NCI-H82 treated with DMSO at 0.1 percent for 48 hours (cell line): Measurements from ENCODE around the gene MASP2.
"Not testable (repeated sequence)": the region's sequence is repeated elsewhere in the genome, so short reads cannot be mapped to it uniquely, and the experiment has no call there.

Experiments
- DNase-seq: peaks from one replicate; lab custom pipeline; 2025; ENCODE audit not compliant: unreplicated experiment; lab: John Stamatoyannopoulos, UW

Gene MASP2

DNA sequence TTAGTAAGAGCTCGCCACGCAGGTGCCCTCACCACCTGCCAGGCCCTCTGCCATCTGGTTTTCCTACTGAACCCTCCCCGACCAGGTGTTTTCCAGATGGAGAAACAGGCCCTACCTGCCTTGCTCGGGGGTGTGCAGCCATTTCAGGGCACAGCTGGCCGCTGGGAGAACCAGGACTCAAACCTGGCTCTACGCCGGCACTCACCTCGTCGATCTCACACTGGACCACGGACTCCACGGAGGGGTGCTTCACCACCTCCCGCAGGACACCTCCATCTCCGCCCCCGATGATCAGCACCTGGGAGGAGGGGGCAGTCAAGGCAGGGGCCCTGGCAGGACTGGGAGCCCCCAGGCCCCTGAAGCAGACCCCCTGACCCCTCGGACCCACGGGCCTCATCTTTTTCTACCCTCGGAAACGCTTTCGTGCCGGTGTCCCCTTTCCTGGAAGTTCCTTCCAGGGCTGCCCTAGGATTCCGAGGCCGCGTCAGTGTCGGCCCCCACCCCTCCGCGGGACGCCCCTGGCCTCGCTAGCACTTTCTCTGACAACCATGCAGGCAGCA lies 11.6 kb upstream of the MASP2 start:
- no peak for DNase-seq

GRCh38 chr1:11058026-11058425 lies 11.0 kb upstream of the MASP2 start:
- no peak for DNase-seq

DNA sequence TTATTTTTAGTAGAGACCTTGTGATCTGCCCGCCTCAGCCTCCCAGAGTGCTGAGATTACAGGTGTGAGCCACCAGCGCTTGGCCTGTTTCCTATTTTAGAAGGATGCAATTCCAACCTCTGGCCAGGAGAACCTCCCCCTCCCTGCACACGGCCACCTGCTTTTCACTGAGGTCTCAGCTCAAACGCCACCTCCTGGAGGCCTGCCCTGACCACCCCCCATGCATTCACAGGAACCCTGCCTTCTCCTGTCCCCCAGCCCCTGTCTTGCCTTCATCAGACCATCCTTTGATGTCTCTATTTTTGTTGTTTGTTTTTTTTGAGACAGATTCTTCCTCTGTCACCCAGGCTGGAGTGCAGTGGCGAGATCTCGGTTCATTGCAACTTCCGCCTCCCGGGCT lies 10.4 kb upstream of the MASP2 start:
- no peak for DNase-seq

GRCh38 chr1:11056504-11056903 lies 9.5 kb upstream of the MASP2 start:
- DNase-seq = no peak

DNA sequence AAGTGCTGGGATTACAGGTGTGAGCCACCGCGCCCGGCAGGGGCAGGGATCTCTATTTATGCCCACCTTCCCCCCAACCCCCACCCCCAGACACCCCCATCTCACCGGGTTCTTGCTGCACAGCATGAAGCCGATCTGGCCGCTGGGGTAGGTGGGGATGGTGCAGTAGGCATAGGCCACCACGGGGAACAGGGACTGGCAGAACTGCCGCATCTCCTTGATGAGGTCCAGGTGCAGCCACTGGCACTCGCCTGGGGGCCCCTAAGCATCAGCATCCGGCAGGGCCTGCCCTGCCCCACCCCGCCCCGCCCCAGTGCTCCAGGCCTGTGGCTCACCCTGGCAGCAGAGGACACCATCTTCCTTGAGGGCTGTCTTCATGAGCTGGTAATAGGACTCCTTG lies 8.6 kb upstream of the MASP2 start:
- DNase-seq = no peak

DNA sequence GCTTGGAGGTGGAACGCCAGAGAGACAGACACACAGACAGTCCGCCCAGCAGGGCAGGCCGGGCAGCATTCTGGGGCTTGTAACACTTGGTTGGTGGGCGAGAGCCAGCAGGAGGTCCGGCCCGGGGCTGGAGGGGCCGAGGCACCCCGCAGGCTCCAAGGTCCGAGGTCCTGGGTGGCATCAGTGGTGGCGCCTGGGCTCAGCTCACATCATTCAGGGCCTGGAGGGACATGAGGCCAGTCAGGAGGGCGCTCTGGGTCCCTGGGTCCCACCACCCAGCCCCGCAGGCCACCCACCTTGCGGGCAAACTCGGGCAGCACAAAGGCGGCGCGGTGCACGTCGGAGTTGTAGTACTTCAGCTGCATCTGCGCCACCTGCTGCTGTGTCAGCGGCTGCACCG lies 7.6 kb upstream of the MASP2 start:
- no peak for DNase-seq

GRCh38 chr1:11054181-11054580 lies 7.1 kb upstream of the MASP2 start:
- no peak for DNase-seq

DNA sequence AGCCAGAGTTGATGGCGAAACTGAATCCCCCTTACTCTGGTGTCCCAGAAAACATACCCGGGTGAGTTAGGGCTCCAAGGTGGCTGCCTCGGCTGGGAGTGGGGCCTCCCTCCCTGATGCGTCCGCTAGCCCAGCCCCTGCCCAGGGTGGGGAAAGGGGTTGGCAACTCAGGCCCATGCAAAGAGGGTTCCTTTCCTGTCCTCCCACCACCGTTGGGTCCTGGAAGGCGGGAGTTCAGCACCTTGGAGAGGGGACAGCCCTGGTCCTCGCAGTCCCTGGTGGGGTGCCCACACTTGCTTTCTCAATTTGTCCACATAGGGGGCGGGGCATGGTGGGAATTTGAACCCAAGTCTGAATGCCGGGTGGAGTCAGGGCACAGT lies 6.7 kb upstream of the MASP2 start:
- DNase-seq = no peak

DNA sequence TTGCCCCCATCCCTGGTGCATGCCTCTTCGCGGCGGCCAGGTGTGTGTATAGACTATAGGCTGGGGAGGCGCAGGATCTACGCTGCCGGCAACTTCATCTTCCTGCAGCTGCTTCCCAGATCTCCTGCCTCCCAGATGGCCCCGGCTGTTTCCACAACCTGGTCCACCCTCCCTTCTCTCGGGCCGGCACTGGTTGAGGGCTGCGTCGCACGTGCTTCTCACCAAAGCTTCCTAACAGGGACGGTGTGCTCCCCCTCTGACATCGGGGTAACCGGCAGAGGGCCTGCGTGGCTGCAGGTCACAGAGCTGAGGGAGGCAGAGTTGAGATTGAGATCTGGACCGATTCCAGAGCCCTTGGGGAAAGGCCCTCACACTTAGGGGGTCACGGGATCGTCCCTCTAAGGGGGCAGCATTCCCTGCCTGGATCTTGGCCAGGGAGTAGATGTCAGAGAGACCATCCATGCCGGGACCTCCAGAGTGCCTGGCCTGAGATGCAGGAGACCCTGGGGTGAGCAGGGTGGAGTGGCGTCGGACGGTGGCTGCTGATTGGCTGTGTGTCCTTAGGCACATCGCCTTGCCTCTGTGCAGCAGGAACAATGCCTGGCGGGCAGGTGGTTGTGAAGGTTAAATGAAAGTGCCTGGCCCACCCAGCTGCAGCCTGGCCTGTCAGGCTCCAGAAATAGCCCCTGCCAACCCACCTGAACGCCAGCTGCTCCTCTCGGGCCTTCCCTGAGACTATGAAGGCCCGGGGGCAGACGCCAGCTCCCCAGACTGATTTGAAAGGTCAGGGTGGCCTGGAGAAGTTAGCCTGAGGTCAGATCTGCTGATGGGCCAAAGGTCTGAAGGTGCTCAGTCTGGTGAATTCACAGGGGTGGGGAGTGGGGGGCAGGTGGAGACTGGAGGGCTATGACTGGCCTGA lies 6.1 kb upstream of the MASP2 start:
- peak; percentile 57 for DNase-seq

GRCh38 chr1:11051781-11052511 lies 4.9 kb upstream of the MASP2 start:
- DNase-seq = peak; percentile 38

GRCh38 chr1:11051121-11051520 lies 4.1 kb upstream of the MASP2 start:
- not testable (repeated sequence) for DNase-seq

- no peak for DNase-seq
Observed at GRCh38 chr1:11046270-11046566, 821 bp downstream of the MASP2 start.

GRCh38 chr1:11045428-11046269 lies 1.4 kb downstream of the MASP2 start:
- DNase-seq = no peak

- DNase-seq = no peak
Observed at GRCh38 chr1:11044849-11045427, 2.1 kb downstream of the MASP2 start.

- DNase-seq = no peak
Observed at GRCh38 chr1:11044086-11044848, 2.8 kb downstream of the MASP2 start.

DNA sequence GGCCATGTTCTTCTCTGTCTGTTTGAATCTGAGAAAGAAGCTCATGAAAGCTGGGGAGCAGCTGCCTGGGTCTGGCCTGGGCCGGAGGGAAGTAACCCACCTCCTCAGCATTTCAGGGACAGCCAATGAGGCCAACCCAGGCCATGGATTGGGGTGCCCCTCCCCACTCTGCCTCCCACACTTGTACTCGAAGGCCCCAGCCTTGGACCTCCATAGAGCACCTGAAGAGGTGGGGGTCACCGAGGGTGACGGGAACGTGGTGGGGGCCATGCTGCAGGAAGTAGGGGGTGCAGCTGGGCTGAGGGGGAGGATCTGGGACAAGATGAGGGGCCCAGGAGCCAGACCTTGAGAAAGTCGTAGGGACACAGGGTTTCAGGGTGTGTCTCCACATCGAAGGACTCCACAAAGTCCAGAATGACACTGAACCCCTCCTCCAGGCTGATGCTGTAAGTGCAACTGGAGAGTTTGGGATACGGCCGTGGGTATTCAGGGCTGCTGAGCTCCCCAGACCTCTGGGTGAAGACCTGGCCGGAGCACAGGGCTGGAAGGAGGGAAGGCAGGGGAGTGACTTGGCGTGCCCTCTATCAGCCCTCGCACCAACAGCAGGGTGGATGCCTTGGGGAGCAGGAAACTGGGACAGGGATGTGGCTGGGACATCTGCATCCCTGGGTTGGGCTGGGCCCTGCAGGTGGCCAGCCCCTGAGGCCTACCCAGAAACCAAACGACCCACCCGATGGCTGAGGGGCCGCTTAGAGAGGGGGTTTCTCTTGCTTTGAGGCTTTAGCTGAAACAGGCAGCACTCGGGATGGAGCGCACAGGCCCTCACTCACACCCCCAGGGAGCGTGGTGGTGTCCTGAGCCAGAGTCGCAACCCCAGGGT lies 3.8 kb downstream of the MASP2 start:
- no peak for DNase-seq

- no peak for DNase-seq
Observed at GRCh38 chr1:11042065-11042464, 5.0 kb downstream of the MASP2 start.

DNA sequence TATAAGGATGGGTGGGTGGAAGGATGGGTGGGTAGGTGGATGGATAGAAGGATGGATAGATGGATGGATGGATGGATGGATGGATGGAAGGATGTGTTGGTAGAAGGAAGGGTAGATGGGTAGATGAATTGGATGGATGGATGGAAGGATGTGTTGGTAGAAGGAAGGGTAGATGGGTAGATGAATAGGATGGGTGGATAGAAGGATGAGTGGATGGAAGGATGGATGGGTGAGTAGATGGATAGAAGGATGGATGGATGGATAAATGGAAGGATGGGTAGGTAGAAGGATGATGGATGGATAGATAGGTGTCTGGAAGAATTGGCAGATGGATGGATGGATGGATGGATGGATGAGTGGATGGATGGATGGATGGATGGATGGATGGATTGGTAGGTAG lies 6.0 kb downstream of the MASP2 start:
- DNase-seq = no peak

- not testable (repeated sequence) for DNase-seq
Observed at GRCh38 chr1:11040105-11040429, 7.0 kb downstream of the MASP2 start.
